CD4-positive, alpha-beta T cell treated with Interleukin-6 at 100 ng/mL for 8 hours (primary cell): ENCODE results near the gene ULK4.

ENCODE experiments used
- DNase-seq: peaks from one replicate; pipeline ENCODE4 v3.0.0-alpha.2; 2020; ENCODE audit warnings: mixed read lengths, low spot score

The ULK4 gene

GRCh38 chr3:41260063-41260450 lies 701.8 kb downstream of the ULK4 start:
- DNase-seq = no peak

DNA sequence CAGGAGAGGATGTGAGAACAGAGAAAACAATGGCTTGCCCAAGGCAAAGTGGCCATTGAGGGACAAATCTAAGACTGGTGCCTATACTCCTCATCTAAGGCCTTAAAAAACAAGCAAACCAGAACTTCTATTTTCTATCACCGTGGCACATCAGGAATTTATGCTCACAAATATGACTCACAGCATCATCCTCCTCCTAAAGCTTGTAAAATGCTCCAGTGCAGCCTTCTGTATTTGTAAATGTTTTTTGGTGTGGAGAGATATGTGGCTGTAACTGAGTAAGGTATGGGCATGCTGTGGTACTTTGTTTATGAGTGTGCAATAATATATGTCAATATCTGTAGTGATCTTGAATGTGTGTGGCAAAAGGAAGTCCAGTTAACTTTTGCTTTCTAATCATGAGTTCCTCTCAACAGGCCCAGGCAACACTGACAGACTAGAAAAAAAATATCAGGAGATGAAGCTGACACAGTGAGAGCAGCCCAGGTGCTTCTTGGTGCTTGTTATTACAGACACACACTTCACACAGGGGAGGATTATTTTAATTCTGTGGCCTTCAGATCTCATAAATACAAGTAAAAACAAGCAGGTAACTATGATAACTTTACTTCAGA lies 702.3 kb downstream of the ULK4 start:
- DNase-seq = no peak

GRCh38 chr3:41258239-41258800 lies 703.6 kb downstream of the ULK4 start:
- DNase-seq = no peak

GRCh38 chr3:41251593-41251992 lies 710.3 kb downstream of the ULK4 start:
- no peak for DNase-seq

GRCh38 chr3:41250825-41251224 lies 711.1 kb downstream of the ULK4 start:
- DNase-seq = no peak

DNA sequence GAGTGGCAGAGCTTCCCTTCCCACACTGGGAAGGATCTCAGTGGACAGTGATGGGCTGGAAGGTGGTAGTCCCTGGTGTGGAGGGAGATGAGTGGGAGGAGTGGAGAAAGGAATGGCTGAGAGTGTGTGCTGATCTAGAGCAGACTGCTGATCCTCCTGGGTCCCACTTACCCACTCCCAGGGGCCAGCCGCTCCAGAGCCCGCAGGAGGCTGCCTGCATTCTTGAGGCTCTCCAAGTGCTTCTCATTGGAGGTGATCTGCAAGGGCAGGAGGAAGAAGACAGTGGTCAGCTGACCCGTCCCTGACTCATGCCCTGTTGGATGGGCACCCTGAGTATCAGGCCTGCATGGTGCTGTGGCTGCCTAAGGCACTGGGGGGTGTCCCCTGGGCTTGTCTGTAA lies 712.6 kb downstream of the ULK4 start:
- DNase-seq = no peak

DNA sequence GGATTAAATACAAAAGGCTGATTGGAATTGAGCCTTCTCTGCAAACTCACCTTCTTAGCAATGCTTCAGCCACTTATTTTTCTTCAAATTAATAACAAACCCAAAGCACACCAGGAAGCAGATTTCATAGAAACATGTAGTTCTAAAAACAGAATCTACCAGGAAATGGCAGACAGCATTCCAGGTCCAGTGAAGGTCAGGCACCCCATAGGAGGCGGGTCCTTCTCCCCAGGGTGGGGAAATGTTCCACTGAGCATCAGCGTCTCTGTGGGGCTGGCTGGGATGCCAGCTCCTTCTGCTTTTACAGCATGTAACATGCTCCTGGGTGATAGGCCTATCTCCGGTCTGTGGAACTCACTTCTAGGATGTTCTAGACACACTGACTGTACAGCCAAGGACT lies 713.4 kb downstream of the ULK4 start:
- no peak for DNase-seq

GRCh38 chr3:41247055-41248004 lies 714.6 kb downstream of the ULK4 start:
- DNase-seq = no peak

GRCh38 chr3:41244620-41245336 lies 717.1 kb downstream of the ULK4 start:
- DNase-seq = no peak

- DNase-seq = no peak
Measured at GRCh38 chr3:41243183-41243582, 718.7 kb downstream of the ULK4 start.

GRCh38 chr3:41241800-41242571 lies 719.9 kb downstream of the ULK4 start:
- no peak for DNase-seq

- no peak for DNase-seq
Measured at GRCh38 chr3:41241161-41241560, 720.7 kb downstream of the ULK4 start.

- DNase-seq = no peak
Measured at GRCh38 chr3:41239587-41239986, 722.3 kb downstream of the ULK4 start.

DNA sequence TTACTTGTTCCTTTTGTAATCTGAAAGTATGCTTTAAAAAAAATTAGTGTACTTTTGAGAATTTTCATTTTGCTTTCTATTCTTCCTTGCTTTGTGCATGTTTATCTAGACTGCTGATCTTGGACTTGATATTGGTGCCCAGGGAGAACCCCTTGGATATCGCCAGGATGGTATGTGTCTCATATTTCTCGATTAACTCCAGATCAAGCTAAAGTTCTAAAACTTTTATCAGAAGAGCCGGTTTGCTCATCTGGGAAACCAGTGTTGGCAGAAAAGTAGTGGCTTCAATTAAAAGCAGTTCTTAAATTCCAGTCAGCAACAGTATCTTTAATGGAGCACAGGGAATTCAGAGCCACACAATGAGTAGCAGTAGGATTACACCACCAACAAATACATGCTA lies 724.0 kb downstream of the ULK4 start:
- no peak for DNase-seq

DNA sequence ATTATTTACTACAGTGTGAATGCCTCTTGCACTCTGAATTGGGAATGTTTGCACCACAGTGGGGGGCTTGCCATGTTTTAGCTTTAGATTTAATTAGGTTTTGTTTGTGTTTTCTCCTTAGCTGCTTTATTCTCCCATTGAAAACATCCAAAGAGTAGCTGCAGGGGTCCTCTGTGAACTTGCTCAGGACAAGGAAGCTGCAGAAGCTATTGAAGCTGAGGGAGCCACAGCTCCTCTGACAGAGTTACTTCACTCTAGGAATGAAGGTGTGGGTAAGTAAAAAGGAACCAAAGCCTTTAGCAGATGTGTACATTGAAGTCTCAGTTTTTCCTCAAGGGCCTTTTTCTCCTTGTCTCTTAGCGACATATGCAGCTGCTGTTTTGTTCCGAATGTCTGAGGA lies 725.7 kb downstream of the ULK4 start:
- DNase-seq = no peak

- no peak for DNase-seq
Measured at GRCh38 chr3:41234823-41235721, 726.8 kb downstream of the ULK4 start.

DNA sequence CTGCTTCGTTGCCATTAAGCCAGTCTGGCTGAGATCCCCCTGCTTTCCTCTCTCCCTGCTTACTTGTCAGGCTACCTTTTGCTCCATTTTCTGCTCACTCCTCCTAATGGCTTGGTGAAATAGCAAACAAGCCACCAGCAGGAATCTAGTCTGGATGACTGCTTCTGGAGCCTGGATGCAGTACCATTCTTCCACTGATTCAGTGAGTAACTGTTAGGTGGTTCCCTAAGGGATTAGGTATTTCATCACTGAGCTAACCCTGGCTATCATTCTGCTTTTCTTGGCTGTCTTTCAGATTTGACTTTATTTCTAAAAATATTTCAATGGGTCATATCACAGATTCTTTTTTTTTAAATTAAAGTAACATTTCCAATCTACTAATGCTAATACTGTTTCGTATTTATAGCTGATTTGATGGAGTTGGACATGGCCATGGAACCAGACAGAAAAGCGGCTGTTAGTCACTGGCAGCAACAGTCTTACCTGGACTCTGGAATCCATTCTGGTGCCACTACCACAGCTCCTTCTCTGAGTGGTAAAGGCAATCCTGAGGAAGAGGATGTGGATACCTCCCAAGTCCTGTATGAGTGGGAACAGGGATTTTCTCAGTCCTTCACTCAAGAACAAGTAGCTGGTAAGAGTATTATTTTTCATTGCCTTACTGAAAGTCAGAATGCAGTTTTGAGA lies 737.6 kb downstream of the ULK4 start:
- DNase-seq = no peak

DNA sequence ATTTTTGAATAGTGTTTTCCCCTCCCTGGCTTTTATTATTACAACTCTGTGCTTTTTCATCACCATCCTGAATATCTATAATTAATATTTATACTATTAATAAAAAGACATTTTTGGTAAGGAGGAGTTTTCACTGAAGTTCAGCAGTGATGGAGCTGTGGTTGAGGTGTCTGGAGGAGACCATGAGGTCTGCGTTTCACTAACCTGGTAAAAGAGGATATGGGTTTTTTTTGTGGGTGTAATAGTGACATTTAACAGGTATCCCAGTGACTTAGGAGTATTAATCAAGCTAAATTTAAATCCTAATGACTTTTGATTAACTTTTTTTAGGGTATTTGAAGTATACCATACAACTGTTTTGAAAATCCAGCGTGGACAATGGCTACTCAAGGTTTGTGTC lies 738.2 kb downstream of the ULK4 start:
- DNase-seq = no peak

DNA sequence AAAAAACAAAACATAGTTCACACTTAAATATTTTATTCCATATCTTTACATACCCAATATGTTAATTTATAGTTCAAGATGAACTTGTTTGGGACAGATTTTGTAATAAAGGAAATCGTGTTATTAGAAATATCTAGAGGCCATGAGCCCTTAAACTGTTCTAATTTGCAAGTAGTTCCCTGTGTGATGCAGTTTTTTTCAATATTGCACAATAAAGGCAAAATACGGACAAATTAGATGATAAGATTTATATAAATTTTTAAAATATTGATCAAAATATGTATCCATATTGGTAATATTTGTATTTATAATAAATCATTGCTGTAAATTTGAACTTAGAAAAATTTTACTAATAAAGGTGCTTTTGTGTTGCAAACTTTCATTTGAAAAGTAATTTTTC lies 738.8 kb downstream of the ULK4 start:
- no peak for DNase-seq

DNA sequence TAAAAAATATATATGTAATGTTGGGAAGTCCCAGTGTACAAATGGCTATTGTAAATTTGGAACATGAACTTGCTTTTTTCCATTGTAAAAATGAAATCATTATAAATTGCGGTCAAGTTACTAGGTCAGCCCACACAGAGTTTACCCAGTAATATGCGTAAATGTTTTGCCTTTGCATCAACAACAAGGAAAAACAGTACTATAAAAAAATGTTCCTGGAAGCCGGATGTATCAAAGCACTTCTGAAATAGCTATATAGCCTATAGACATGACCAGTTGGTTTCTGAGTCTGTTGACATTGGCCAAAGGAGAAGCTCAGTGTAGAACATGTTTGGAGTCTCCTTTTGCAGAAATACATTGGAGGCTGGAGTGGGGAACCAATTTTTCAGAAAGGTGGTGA lies 739.4 kb downstream of the ULK4 start:
- DNase-seq = no peak
